Measurements from ENCODE around the gene PIK3R4.

- TF ChIP-seq CTCF (conservative IDR thresholded peaks at IDR 0.05; ENCODE audit: low read length) (no peak), EZH2phosphoT487 (IDR thresholded peaks at IDR 0.05; ENCODE audit: borderline replicate concordance) (no peak)
These were observed 53.3 kb downstream of the PIK3R4 start for GRCh38 chr3:130693314-130693713.
